OCI-LY3 (cell line): Measurements from ENCODE around the gene LRRC73.
A peak's percentile ranks its signal among the peaks of the same experiment; 100 is the strongest.

Experiments used
- H2AFZ ChIP-seq: fragments of 200-600, 300-600 bp; shearing (Covaris generic); 2 replicates; pipeline ENCODE4 v1.6.0; 2014; ENCODE audit warnings: antibody characterized with exemption, low read depth, low read length
- H3K27ac ChIP-seq: fragments of 200-600, 300-600 bp; sonication (generic); 2 replicates; pipeline ENCODE4 v1.5.1; 2014; ENCODE audit warnings: mild to moderate bottlenecking, low read length, moderate library complexity, mixed read lengths
- H3K27me3 ChIP-seq: fragments of 200-600, 300-600 bp; sonication (generic); 2 replicates; pipeline ENCODE4 v1.6.1; 2014; ENCODE audit warnings: low read depth, low read length, mixed read lengths
- H3K36me3 ChIP-seq: fragments of 200-600, 300-600 bp; sonication (generic); replicated peaks from 2 replicates; pipeline ENCODE3; 2014; ENCODE audit warnings: low read depth, low read length, mixed read lengths
- H3K4me1 ChIP-seq: fragments of 300-600, 200-600 bp; sonication (generic); 2 replicates; pipeline ENCODE4 v1.6.1; 2014; ENCODE audit warnings: low read length, mixed read lengths
- H3K4me2 ChIP-seq: fragments of 200-600, 300-600 bp; sonication (generic); 2 replicates; pipeline ENCODE4 v1.6.1; 2014; ENCODE audit warnings: low read length, mixed read lengths
- H3K4me3 ChIP-seq: fragments of 300-600, 200-600 bp; sonication (generic); 2 replicates; pipeline ENCODE4 v1.5.1; 2014; ENCODE audit warnings: antibody characterized with exemption, mild to moderate bottlenecking, low read length, moderate library complexity
- H3K79me2 ChIP-seq: fragments of 300-600, 200-600 bp; shearing (Covaris generic); 2 replicates; pipeline ENCODE4 v1.6.1; 2014; ENCODE audit warnings: mild to moderate bottlenecking, low read length, mixed read lengths
- H3K9ac ChIP-seq: fragments of 300-600, 200-600 bp; shearing (Covaris generic); 2 replicates; pipeline ENCODE4 v1.6.0; 2014; ENCODE audit warnings: mild to moderate bottlenecking, low read length, moderate library complexity
- H3K9me3 ChIP-seq: fragments of 200-600, 300-600 bp; shearing (Covaris generic); 2 replicates; pipeline ENCODE4 v1.6.1; 2014; ENCODE audit warnings: low read length, mixed read lengths; ENCODE audit not compliant: insufficient read depth
- H4K20me1 ChIP-seq: fragments of 200-600, 300-600 bp; sonication (generic); 2 replicates; pipeline ENCODE4 v1.6.1; 2016; ENCODE audit warnings: low read length, mixed read lengths; ENCODE audit not compliant: insufficient read depth
- EZH2phosphoT487 ChIP-seq: fragments of 200-600 bp; shearing (Covaris generic); IDR thresholded peaks from 2 replicates; pipeline ENCODE4 v1.6.1; 2018; ENCODE audit warnings: antibody characterized with exemption, mixed run types, low read depth
- TF ChIP-seq, protein P1 (sequence below): fragments of 200-600, 300-600 bp; sonication (generic); IDR thresholded peaks from 2 replicates; pipeline ENCODE4 v1.5.1; 2014; ENCODE audit warnings: antibody characterized with exemption, low read length, low read depth

Gene LRRC73

DNA sequence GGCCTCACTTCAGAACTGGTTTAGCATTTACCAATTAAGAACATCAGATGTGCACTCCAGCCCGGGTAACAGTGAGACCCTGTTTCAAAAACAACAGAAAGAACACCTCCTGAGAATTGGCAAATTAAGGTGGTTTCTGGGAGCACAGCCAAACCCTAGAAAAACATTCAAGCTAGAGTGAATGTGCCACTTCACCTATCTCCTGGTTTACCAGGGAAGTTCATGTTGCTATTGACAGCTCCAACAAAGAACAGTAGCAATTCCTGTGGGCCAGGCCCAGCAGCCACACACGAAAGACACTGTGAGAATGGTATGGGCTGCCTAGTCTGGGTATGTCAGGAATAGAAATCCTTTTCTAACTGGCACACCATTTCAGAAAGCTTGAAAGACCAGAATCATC lies 11.7 kb upstream of the LRRC73 start:
- H2AFZ ChIP-seq = no peak overlapping the region
- H3K27ac ChIP-seq = no peak overlapping the region
- H3K9me3 ChIP-seq = no peaks in the 10 kb centered on the region
- H3K4me3 ChIP-seq = no peak overlapping the region
- H3K27me3 ChIP-seq = no peaks in the 10 kb centered on the region
- peaks cover 77% of the 10 kb centered on the region for H3K36me3 ChIP-seq
- no peak overlapping the region for H3K9ac ChIP-seq
- peaks cover 6% of the 10 kb centered on the region; the same call in 1 of the 2 replicates for H4K20me1 ChIP-seq
- TF ChIP-seq EZH2phosphoT487 = no peak
- TF ChIP-seq, protein P1, sequence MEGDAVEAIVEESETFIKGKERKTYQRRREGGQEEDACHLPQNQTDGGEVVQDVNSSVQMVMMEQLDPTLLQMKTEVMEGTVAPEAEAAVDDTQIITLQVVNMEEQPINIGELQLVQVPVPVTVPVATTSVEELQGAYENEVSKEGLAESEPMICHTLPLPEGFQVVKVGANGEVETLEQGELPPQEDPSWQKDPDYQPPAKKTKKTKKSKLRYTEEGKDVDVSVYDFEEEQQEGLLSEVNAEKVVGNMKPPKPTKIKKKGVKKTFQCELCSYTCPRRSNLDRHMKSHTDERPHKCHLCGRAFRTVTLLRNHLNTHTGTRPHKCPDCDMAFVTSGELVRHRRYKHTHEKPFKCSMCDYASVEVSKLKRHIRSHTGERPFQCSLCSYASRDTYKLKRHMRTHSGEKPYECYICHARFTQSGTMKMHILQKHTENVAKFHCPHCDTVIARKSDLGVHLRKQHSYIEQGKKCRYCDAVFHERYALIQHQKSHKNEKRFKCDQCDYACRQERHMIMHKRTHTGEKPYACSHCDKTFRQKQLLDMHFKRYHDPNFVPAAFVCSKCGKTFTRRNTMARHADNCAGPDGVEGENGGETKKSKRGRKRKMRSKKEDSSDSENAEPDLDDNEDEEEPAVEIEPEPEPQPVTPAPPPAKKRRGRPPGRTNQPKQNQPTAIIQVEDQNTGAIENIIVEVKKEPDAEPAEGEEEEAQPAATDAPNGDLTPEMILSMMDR = no peak
- no peak overlapping the region for H3K4me2 ChIP-seq
- peaks cover 12% of the 10 kb centered on the region for H3K4me1 ChIP-seq
- peaks cover 32% of the 10 kb centered on the region for H3K79me2 ChIP-seq

DNA sequence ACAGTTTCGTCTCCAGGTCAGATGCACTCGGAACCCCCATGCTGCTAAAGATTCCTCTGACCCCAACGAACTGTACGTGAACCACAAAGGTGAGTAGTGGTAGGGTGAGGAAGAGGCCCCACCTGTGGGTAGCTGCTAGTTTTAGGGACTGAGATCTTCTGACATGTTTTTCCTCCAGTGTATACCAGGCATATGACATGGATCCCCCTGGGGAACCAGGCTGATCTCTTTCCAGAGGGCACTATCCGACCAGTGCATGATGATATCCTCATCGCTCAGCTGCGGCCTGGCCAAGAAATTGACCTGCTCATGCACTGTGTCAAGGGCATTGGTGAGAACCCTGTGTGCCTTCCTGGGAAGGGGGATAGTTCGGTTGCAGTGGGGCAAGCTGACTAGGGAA lies 10.0 kb upstream of the LRRC73 start:
- Histone ChIP-seq H3K4me2 (no peak overlapping the region), H3K27ac (no peak overlapping the region), H4K20me1 (peaks cover 6% of the 10 kb centered on the region; the same call in 1 of the 2 replicates), H3K36me3 (peaks cover 67% of the 10 kb centered on the region), H3K79me2 (peaks cover 48% of the 10 kb centered on the region), H3K4me3 (no peak overlapping the region), H3K27me3 (no peaks in the 10 kb centered on the region), H3K9me3 (no peaks in the 10 kb centered on the region), H3K4me1 (peaks cover 16% of the 10 kb centered on the region), H3K9ac (no peak overlapping the region), H2AFZ (no peak overlapping the region)
- TF ChIP-seq EZH2phosphoT487 = no peak
- TF ChIP-seq, protein P1 = no peak

DNA sequence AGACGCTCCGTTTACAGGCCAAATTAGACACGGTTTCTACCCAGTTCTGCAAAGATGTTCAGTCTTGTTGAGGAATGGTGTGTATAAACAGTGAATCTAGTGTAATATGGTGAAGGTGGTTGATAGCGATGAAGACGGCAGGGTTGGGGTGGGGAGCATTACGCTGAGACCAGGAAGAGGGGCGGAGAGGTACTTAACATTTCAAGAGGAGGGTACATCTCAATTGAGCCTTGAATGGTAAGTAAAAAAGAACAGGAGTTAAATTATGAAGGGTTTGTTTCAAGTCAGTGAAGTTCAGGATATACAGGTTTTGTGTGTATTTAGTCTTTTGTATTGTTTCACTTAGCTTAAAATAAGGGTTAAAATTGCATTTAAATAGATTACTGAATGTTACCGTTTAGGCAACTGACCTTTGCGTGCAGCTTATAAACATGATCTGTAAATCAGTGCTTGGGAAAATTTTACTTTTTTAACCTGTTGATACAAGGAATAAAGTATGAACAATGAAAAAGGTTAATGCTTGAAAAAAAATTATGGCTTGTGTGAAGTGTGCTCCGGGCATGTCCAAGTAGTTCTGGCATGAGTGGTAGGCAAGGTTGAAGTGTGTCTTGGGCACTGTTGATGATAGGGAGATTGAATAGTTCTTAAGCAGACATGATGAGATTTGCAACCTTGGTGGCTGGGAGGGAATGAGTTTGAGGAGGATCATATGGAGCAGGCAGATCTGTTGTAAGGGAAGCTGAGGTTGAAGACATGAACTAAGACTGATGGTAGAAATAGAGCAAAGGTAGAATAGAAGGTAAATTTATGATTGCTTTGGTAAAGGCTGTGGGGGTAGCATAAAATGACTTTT lies 7.6 kb upstream of the LRRC73 start:
- Histone ChIP-seq H2AFZ (peak overlapping the region; percentile 28; the same call in 1 of the 2 replicates), H3K79me2 (peaks cover 54% of the 10 kb centered on the region), H3K36me3 (peaks cover 58% of the 10 kb centered on the region), H4K20me1 (peaks cover 6% of the 10 kb centered on the region; the same call in 1 of the 2 replicates), H3K9ac (peak overlapping the region; percentile 94), H3K4me2 (peak overlapping the region; percentile 93), H3K9me3 (no peaks in the 10 kb centered on the region), H3K4me1 (peaks cover 19% of the 10 kb centered on the region), H3K4me3 (peak overlapping the region; percentile 84), H3K27ac (peak overlapping the region; percentile 54), H3K27me3 (no peaks in the 10 kb centered on the region)
- TF ChIP-seq EZH2phosphoT487 = no peak
- TF ChIP-seq, protein P1 = no peak

DNA sequence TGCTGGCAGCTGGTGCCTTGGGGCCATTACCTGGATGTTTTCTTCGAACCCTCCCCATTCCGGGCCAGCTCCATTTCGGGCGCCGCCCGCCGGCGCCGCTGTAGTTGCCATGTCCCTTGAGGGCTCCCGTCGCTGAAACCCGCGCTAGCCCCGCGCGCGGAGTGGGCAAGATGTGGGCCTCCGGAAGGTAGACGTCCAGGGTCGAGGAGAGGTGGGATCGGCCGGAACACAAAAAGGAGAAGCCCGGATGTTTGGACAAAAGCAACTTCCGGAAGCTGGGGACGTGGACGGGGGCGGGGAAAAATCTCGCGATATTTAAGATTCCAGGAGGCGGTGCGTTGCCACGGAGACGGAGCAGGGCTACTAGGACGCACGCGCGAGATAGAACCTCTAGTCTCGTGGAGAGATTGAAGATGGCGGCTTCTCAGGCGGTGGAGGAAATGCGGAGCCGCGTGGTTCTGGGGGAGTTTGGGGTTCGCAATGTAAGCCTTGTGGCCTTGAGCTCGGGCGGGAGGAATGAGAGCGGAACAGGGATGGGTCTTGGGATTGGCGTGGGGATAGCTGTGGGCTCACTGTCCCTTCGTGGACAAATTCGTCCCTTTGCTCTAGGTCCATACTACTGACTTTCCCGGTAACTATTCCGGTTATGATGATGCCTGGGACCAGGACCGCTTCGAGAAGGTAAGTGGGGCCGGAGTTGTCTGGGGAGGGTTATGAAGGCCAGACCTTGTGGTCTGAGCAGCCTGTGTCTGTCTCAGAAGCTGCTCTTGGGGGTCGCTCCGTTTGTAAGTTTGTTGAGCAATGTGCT lies 6.8 kb upstream of the LRRC73 start, which contains the start of the genes POLR1C and YIPF3:
TSS of gene POLR1C (plus strand) at position 393 of the 808 bp plus-strand sequence. CDS start at position 414, 21 bp downstream.
TSS of gene YIPF3 (minus strand) at position 230 of the 808 bp plus-strand sequence. CDS start at position 111, 119 bp downstream.
- Histone ChIP-seq H3K36me3 (peaks cover 55% of the 10 kb centered on the region), H2AFZ (peak within 1 kb of the TSS; percentile 70), H3K4me1 (peaks cover 19% of the 10 kb centered on the region)

More for the DNA sequence above, 6.8 kb upstream of the LRRC73 start, which contains the start of the genes POLR1C and YIPF3:
- Histone ChIP-seq H3K4me3 (peak within 1 kb of the TSS; percentile 84), H3K27ac (peak within 1 kb of the TSS; percentile 56), H4K20me1 (peaks cover 6% of the 10 kb centered on the region; the same call in 1 of the 2 replicates), H3K9ac (peak within 1 kb of the TSS; percentile 94), H3K4me2 (peak within 1 kb of the TSS; percentile 93), H3K79me2 (peaks cover 54% of the 10 kb centered on the region), H3K27me3 (no peaks in the 10 kb centered on the region), H3K9me3 (no peaks in the 10 kb centered on the region)
- no peak for TF ChIP-seq EZH2phosphoT487
- TF ChIP-seq, protein P1 = no peak
